MCF 10A (cell line): ENCODE data around the gene AGTRAP. TPM values are rescaled to one million over a fixed set of nuclear protein-coding genes. Genes with fewer than 3 reads are reported as not detected.

ENCODE experiments used
- BruUV-seq: library from RNA; stranded (reverse); fragments of 400-500 nt; replicated peaks from 2 replicates; lab custom pipeline; 2021; lab: Mats Ljungman, UMichigan
- CTCF ChIA-PET: fragments of 300-600 bp; sonication (Branson Sonifier 250); formaldehyde crosslinking; extraction: SDS; loops from one replicate; lab custom pipeline; 2021; ENCODE audit warnings: antibody characterized with exemption, inconsistent platforms; lab: Yijun Ruan, JAX
- POLR2A ChIA-PET: fragments of 300-600, 350-650 bp; sonication (Branson Sonifier 250); formaldehyde crosslinking; extraction: SDS; loops from one replicate; lab custom pipeline; 2020; ENCODE audit warnings: antibody characterized with exemption, inconsistent platforms; lab: Yijun Ruan, JAX
- DNase-seq: peaks from one replicate; pipeline ENCODE4 v3.0.0-alpha.2; 2018; ENCODE audit not compliant: unreplicated experiment
- H3K27ac Mint-ChIP-seq: one replicate; pipeline ENCODE4 v1.8.0; 2022; ENCODE audit warnings: mild to moderate bottlenecking, low read depth, mixed read lengths; ENCODE audit not compliant: unreplicated experiment
- H3K27me3 Mint-ChIP-seq: one replicate; pipeline ENCODE4 v1.8.0; 2022; ENCODE audit warnings: mixed read lengths; ENCODE audit not compliant: insufficient read depth, unreplicated experiment
- H3K36me3 Mint-ChIP-seq: one replicate; pipeline ENCODE4 v1.8.0; 2022; ENCODE audit warnings: mild to moderate bottlenecking, moderate library complexity, mixed read lengths; ENCODE audit not compliant: insufficient read depth, unreplicated experiment
- H3K4me1 Mint-ChIP-seq: one replicate; pipeline ENCODE4 v1.8.0; 2022; ENCODE audit warnings: mixed read lengths; ENCODE audit not compliant: insufficient read depth, unreplicated experiment
- H3K4me3 Mint-ChIP-seq: one replicate; pipeline ENCODE4 v1.8.0; 2022; ENCODE audit warnings: mild to moderate bottlenecking, moderate library complexity, mixed read lengths; ENCODE audit not compliant: unreplicated experiment
- H3K9me3 Mint-ChIP-seq: one replicate; pipeline ENCODE4 v1.8.0; 2022; ENCODE audit warnings: mixed read lengths; ENCODE audit not compliant: unreplicated experiment
- CTCF ChIP-seq: fragments of 200-600 bp; IDR thresholded peaks from one replicate; pipeline ENCODE4 v1.8.0; 2022; ENCODE audit warnings: antibody characterized with exemption, mild to moderate bottlenecking; ENCODE audit not compliant: unreplicated experiment
- intact Hi-C: fragments of 100-400 bp; cut with micrococcal nuclease; formaldehyde crosslinking; loops from 2 replicates; pipeline ENCODE4 v1.14.1; 2022
- total RNA-seq: library from RNA; stranded (reverse); gene quantifications from 2 replicates; pipeline ENCODE4 v1.2.3, GENCODE V29; 2022

AGTRAP gene
- total RNA-seq, 1 experiment from 2014 or later: 73.1 TPM

- DNase-seq: no peak
- ChIA-PET POLR2A (no interaction called here), CTCF (no interaction called here)
- no peaks in the 10 kb centered on the region for H3K36me3 Mint-ChIP-seq
- H3K27ac Mint-ChIP-seq: peak within 1 kb of the TSS; percentile 55
- H3K9me3 Mint-ChIP-seq: no peaks in the 10 kb centered on the region
- TF ChIP-seq CTCF: no peak
- no peaks in the 10 kb centered on the region for H3K4me1 Mint-ChIP-seq
- intact Hi-C loops: no loop called here
- peaks cover 13% of the 10 kb centered on the region for H3K27me3 Mint-ChIP-seq
- BruUV-seq: no TSS peak
- H3K4me3 Mint-ChIP-seq: no peak within 1 kb of the TSS
Observed at GRCh38 chr1:11761988-11762406, 26.1 kb downstream of the AGTRAP start, which contains the start of gene C1orf167. Gene C1orf167 (plus strand): TSS chr1:11762193. CDS start chr1:11764401, 2,208 bp downstream.

- no peak for TF ChIP-seq CTCF
- Mint-ChIP-seq H3K4me1 (no peaks in the 10 kb centered on the region), H3K9me3 (no peaks in the 10 kb centered on the region), H3K27ac (peak overlapping the region; percentile 5), H3K36me3 (no peaks in the 10 kb centered on the region), H3K4me3 (no peak overlapping the region), H3K27me3 (peaks cover 13% of the 10 kb centered on the region)
- ChIA-PET CTCF (interaction anchor here (0.7 to 1.6 kb wide), 2 partner anchors 21 to 40 kb away, joined by 3 to 4 read pairs; no protein-coding TSS in a partner anchor), POLR2A (no interaction called here)
- intact Hi-C loops: no loop called here
- no TSS peak for BruUV-seq
- DNase-seq: no peak
Observed at GRCh38 chr1:11764115-11764514, 28.2 kb downstream of the AGTRAP start.

- CTCF ChIA-PET: interaction anchor here (0.7 to 1.6 kb wide), 2 partner anchors 21 to 39 kb away, joined by 3 to 4 read pairs; no protein-coding TSS in a partner anchor
- Mint-ChIP-seq H3K27ac (no peak overlapping the region), H3K9me3 (no peaks in the 10 kb centered on the region)
Observed at GRCh38 chr1:11764519-11764918, 28.6 kb downstream of the AGTRAP start.

More at GRCh38 chr1:11764519-11764918, 28.6 kb downstream of the AGTRAP start:
- POLR2A ChIA-PET: no interaction called here
- no peaks in the 10 kb centered on the region for H3K36me3 Mint-ChIP-seq
- no peak for TF ChIP-seq CTCF
- H3K27me3 Mint-ChIP-seq: peaks cover 13% of the 10 kb centered on the region
- no peak overlapping the region for H3K4me3 Mint-ChIP-seq
- no peaks in the 10 kb centered on the region for H3K4me1 Mint-ChIP-seq
- no peak for DNase-seq
- no TSS peak for BruUV-seq
- intact Hi-C loops: no loop called here
